LNCAP (cell line): ENCODE results near the gene IL1B.

ENCODE experiments used
- TF ChIP-seq, protein P1 (sequence below): fragments of 450-650 bp; IDR thresholded peaks from 2 replicates; pipeline ENCODE4 v1.5.1; 2017; ENCODE audit warnings: mild to moderate bottlenecking

IL1B gene

DNA sequence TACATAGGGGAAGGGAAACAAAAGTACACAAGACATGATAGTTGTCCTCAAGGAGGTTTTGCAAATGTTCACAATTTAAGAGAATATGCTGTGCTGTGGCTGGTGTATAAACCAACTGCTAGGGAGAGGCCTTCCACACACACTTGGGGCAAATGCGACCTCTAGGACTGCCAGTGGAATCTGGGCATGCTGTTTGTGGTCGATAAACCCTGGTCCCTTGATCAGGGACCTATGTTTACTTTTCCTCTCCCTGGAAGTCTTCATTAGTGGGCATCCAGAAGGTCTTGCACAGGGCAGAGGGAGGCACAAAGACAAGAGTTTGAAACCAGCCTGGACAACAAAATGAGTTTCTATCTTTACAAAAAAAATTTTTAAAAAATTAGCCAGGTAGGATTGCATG, 7.3 kb upstream of the IL1B start:
- TF ChIP-seq, protein P1, sequence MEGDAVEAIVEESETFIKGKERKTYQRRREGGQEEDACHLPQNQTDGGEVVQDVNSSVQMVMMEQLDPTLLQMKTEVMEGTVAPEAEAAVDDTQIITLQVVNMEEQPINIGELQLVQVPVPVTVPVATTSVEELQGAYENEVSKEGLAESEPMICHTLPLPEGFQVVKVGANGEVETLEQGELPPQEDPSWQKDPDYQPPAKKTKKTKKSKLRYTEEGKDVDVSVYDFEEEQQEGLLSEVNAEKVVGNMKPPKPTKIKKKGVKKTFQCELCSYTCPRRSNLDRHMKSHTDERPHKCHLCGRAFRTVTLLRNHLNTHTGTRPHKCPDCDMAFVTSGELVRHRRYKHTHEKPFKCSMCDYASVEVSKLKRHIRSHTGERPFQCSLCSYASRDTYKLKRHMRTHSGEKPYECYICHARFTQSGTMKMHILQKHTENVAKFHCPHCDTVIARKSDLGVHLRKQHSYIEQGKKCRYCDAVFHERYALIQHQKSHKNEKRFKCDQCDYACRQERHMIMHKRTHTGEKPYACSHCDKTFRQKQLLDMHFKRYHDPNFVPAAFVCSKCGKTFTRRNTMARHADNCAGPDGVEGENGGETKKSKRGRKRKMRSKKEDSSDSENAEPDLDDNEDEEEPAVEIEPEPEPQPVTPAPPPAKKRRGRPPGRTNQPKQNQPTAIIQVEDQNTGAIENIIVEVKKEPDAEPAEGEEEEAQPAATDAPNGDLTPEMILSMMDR, result no peak

DNA sequence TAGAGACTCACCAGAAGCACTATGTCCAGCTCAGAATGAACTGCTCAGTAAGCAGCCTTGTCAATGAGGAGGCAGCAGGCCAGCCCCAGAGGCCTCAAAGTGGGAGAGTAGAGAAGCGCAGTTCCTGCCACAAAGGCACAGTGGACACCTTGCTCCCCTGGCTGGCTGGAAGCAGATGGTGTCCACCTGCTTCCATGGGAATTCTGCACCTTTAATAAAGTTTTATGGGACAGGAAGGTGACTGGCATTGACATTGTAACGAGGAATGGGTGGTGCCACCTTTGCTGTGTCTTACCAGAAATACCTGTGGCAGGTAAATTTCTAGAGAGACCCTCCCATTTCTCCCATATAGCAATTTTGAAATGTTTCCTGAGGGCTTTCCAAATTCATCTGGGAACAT, 6.7 kb upstream of the IL1B start:
- TF ChIP-seq, protein P1, result no peak

DNA sequence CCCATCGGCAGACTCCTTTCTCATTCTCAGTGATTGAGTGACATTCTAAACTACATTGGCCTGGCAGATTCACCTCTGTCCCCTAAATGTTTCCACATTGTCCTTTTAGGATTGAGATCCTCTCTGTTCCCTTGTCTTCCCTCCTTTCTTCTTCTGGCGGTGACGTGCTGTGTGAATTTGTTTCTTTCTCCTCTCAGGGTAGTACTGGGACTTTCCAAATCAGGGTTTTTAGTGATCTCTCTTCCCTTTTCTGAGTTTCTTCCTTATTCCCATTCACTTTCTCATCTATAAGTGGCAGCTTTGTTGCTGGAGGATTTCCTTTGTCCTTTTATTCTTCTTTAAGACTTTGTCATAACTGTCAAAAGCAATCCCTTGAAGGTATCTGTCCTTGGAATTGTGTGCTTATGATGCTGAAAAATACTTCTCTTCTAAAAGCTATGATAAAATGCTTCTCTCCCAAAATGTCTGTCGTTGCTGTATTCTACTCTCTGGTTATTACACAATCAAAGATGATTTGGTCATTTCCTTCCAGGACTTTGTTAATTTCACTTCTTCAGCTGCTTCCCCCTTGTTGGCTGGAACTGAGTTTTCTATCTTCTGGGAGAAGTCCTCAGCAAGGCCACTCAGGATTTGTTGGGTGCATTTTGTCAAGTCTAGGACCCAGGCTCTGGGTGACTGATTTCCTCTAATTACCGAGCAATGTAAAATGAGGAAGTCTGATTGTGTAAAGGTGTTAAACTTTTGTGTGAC, 4.9 kb upstream of the IL1B start:
- TF ChIP-seq, protein P1, result no peak

DNA sequence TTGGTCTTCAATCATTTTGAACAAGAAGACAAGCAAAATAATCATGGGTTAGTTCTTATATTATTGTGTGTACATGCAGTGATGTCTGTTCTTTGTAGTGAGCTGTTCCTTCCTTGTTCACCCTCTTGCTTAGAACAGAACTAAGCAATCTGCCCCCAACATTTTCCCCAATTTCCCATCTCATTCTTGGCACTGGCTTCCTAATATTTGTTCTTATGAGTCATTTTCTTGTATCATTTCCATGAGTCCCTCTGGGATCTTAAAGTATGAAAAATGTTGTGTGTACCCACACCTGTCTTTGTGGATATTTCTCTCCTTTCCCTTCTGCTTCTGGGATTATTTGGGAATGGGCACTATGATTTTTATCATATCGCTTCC, 3.5 kb upstream of the IL1B start:
- TF ChIP-seq, protein P1, result no peak

DNA sequence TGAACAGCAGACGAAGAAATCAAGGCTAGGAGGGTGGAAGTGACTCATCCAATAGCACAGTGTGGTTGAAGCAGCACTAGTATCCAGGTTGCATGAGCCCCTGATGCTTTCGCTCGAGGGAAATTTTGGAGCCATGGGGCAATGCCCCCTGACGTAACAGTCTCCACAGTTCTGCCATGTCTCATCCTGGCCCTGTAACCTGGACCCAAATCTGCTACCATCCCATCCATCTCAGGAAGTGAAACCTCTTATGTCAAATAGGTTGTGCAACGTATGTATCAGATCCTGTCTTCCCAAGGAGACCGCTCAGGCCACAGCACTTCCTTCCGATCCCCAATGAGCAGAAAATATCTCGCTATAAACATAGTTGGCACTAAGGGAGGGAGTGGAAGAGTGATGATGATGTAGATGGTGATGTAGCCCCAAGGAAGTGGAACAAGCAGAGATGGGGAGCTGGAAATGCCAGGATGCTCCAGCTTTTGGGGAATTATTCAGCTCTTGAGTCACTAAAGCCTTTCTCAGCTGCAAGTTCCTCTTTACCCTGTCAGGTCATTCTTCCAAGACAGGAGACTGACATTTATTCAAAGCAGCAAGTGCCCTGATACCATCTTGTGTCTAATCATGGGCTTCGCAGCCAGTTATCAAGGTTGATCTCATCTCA, 3.0 kb upstream of the IL1B start:
- TF ChIP-seq, protein P1, result no peak

DNA sequence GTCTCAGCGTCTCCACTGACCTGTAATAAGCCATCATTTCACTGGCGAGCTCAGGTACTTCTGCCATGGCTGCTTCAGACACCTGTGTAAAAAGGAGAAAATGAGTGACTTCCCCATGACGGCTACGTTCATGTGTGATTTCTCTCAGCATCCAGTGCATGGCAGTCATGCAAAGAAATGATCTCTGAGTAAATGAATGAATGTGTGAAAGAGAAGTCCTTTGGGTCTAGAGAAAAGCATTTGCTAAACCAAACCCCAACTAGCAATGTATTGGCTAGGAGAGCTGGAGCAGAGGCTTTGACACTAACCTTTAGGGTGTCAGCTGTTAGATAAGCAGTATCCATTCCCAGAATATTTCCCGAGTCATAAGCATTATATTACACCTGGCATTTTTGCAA, 417 bp downstream of the IL1B start:
- TF ChIP-seq, protein P1, result no peak

DNA sequence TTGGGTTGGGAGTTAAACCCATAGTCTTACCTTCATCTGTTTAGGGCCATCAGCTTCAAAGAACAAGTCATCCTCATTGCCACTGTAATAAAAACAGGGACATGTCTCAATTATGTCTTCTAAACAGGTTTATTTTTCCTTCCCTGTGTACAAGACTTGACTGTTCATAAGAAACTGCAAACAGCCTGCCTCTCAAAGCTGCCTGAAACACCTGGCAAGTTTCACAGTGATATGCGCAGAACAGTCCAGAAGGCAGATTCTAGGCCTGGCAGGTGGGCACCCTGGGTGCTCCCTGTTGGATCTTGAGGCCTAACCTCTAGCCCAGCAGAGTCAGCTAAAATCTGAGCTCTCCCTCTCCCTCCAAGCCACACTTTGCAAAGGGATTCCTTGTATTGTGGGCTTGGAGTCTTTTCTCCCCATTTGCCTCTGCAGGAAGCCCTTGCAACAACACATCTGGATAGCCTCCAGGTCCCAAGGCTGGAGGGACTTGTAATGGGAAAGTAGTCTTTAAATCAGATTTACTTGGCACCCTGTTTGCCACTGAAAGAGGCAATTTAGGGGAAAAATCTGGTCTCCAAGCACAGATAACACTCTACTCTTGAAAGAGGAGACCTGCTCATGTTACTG, 930 bp downstream of the IL1B start:
- TF ChIP-seq, protein P1, result no peak
